Measurements from ENCODE around the gene IFNA16.
"Not testable (repeated sequence)": the region's sequence is repeated elsewhere in the genome, so short reads cannot be mapped to it uniquely, and the experiment has no call there.

The IFNA16 gene

GRCh38 chr9:21217211-21217610, at the start of gene IFNA16:
Gene IFNA16, minus strand, starts transcription at chr9:21217311. Its CDS starts 6 bp downstream, at chr9:21217305.
- DNase-seq (ENCODE audit: low read depth); H3K4me3 ChIP-seq (ENCODE audit: low read depth, low read length): not testable (repeated sequence)

GRCh38 chr9:21265421-21266189, 48.5 kb upstream of the IFNA16 start:
- no peak for DNase-seq (ENCODE audit: low read depth)
- no peak overlapping the region for H3K4me3 ChIP-seq (ENCODE audit: low read depth, low read length)
- TF ChIP-seq CTCF (conservative IDR thresholded peaks at IDR 0.05; ENCODE audit: low read depth, low read length) = no peak

GRCh38 chr9:21255538-21256212, 38.6 kb upstream of the IFNA16 start:
- TF ChIP-seq CTCF (conservative IDR thresholded peaks at IDR 0.05; ENCODE audit: low read depth, low read length) = no peak
- H3K4me3 ChIP-seq (ENCODE audit: low read depth, low read length) = no peak overlapping the region
- DNase-seq (ENCODE audit: low read depth) = no peak

GRCh38 chr9:21252721-21253547, 35.8 kb upstream of the IFNA16 start:
- H3K4me3 ChIP-seq (ENCODE audit: low read depth, low read length) = no peak overlapping the region
- DNase-seq (ENCODE audit: low read depth) = peak; percentile 55
- TF ChIP-seq CTCF (conservative IDR thresholded peaks at IDR 0.05; ENCODE audit: low read depth, low read length) = peak; percentile 54

GRCh38 chr9:21251638-21252037, 34.5 kb upstream of the IFNA16 start:
- no peak for DNase-seq (ENCODE audit: low read depth)
- no peak for TF ChIP-seq CTCF (conservative IDR thresholded peaks at IDR 0.05; ENCODE audit: low read depth, low read length)
- no peak overlapping the region for H3K4me3 ChIP-seq (ENCODE audit: low read depth, low read length)

GRCh38 chr9:21251190-21251589, 34.1 kb upstream of the IFNA16 start:
- no peak for DNase-seq (ENCODE audit: low read depth)
- no peak overlapping the region for H3K4me3 ChIP-seq (ENCODE audit: low read depth, low read length)
- TF ChIP-seq CTCF (conservative IDR thresholded peaks at IDR 0.05; ENCODE audit: low read depth, low read length) = no peak

- no peak for DNase-seq (ENCODE audit: low read depth)
- no peak for TF ChIP-seq CTCF (conservative IDR thresholded peaks at IDR 0.05; ENCODE audit: low read depth, low read length)
- H3K4me3 ChIP-seq (ENCODE audit: low read depth, low read length) = no peak overlapping the region
Measured at GRCh38 chr9:21244836-21245235, 27.7 kb upstream of the IFNA16 start.
